ENCODE measurements around the gene SRMS. TPM values are rescaled to one million over a fixed set of nuclear protein-coding genes. Genes with fewer than 3 reads are reported as not detected.

SRMS gene
- polyA plus RNA-seq, 1 donor from 2014 or later: not detected

DNA sequence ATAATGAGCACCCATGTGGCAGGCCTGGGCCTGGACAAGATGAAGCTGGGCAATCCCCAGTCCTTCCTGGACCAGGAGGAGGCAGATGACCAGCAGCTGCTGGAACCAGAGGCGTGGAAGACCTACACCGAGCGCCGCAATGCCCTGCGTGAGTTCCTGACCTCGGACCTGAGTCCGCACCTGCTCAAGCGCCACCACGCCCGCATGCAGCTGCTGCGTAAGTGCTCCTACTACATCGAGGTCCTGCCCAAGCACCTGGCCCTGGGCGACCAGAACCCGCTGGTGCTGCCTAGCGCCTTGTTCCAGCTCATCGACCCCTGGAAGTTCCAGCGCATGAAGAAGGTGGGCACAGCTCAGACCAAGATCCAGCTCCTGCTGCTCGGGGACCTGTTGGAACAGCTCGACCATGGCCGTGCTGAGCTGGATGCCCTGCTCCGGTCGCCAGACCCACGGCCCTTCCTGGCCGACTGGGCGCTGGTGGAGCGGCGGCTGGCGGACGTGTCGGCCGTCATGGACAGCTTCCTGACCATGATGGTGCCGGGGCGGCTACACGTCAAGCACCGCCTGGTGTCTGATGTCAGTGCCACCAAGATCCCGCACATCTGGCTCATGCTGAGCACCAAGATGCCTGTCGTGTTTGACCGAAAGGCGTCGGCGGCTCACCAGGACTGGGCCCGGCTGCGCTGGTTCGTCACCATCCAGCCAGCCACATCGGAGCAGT is 8.3 kb upstream of the SRMS start:
- no peaks in the 10 kb centered on the region for H4K20me1 ChIP-seq (ENCODE audit: insufficient read depth)
- no peak overlapping the region for H3K27ac ChIP-seq (ENCODE audit: low read length)
- no peaks in the 10 kb centered on the region for H3K36me3 ChIP-seq (ENCODE audit: insufficient read depth, low read length)
- H2AFZ ChIP-seq (ENCODE audit: low read depth, low read length): no peak overlapping the region
- no peaks in the 10 kb centered on the region for H3K9me3 ChIP-seq (ENCODE audit: low read length)
- no peaks in the 10 kb centered on the region for H3K9me2 ChIP-seq (ENCODE audit: insufficient read depth, low read length)
- H3K4me3 ChIP-seq (ENCODE audit: low read length): no peak overlapping the region
- no peaks in the 10 kb centered on the region for H3K79me2 ChIP-seq (replicated peaks; ENCODE audit: insufficient read depth, low read length)
- TF ChIP-seq SMC3 (conservative IDR thresholded peaks at IDR 0.05; ENCODE audit: poor library complexity): no peak
- TF ChIP-seq CTCF (IDR thresholded peaks at IDR 0.05; ENCODE audit: poor library complexity, severe bottlenecking): no peak
- TF ChIP-seq POLR2AphosphoS5 (IDR thresholded peaks at IDR 0.05): no peak
- no peak for TF ChIP-seq EP300 (conservative IDR thresholded peaks at IDR 0.05; ENCODE audit: poor library complexity, severe bottlenecking)
- no peak for TF ChIP-seq RAD21 (conservative IDR thresholded peaks at IDR 0.05)
- TF ChIP-seq REST (IDR thresholded peaks at IDR 0.05; ENCODE audit: borderline replicate concordance): no peak
- TF ChIP-seq EZH2 (IDR thresholded peaks at IDR 0.05; ENCODE audit: borderline replicate concordance, insufficient read depth, low read length, poor library complexity, severe bottlenecking): no peak
- TF ChIP-seq TAF1 (IDR thresholded peaks at IDR 0.05; ENCODE audit: low read depth): no peak
- TF ChIP-seq MXI1 (conservative IDR thresholded peaks at IDR 0.05; ENCODE audit: poor library complexity, severe bottlenecking): no peak
- no peaks in the 10 kb centered on the region for H3K27me3 ChIP-seq (ENCODE audit: insufficient read depth, low read depth, low read length)
- no peak overlapping the region for H3K4me2 ChIP-seq (ENCODE audit: low read length)
- no peaks in the 10 kb centered on the region for H3F3A ChIP-seq (ENCODE audit: insufficient read depth, low read length, poor library complexity, severe bottlenecking)
- no peak overlapping the region for H3K9ac ChIP-seq (ENCODE audit: low read length)

DNA sequence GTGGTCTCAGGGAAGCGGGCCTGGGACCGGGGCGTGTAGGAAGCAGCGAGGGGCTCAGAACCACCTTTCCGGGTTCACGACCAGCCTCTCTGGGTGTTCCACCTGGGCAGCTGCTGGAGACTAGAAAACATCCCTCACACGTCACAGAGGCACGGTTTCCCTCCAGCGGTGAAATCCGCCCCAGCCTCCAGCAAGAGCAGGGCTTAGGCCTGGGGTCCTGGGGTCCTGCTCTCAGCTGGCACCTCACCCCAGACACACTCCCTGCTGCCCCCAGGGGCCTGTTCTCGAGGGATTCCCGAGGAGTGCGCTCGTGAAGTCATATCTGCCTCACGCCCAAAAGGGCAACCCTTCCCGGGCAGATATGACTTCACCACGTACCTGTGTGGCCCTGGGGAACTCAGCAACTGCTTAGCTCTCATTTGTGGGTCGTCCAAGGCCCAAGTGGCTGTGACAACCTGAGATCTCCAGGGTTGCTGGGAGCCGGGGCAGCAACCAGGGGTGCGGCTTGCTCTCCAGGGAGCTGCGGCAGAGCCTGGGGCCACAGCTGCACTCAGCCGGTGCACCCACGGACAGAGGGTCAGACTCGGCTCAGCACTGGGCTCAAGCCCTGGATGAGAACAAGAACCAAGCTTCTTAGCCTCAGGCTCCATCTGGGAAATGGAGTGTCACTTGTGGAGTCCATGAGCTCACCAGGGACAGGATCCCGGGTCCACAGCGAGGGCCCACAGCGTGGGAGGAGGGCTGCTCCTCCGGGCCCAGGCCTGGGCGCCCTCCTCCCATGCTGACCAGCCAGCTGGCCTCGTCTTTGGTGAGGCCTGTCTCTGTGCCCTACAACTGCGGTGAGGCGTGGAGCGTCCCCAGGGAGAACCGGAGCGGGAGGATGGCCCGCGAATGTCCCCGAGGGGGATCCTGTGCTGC is 7.1 kb upstream of the SRMS start:
- no peaks in the 10 kb centered on the region for H3K36me3 ChIP-seq (ENCODE audit: insufficient read depth, low read length)

More for the DNA sequence above, 7.1 kb upstream of the SRMS start:
- Histone ChIP-seq H3K27me3 (ENCODE audit: insufficient read depth, low read depth, low read length) (no peaks in the 10 kb centered on the region), H4K20me1 (ENCODE audit: insufficient read depth) (no peaks in the 10 kb centered on the region), H3K9me2 (ENCODE audit: insufficient read depth, low read length) (no peaks in the 10 kb centered on the region), H3F3A (ENCODE audit: insufficient read depth, low read length, poor library complexity, severe bottlenecking) (no peaks in the 10 kb centered on the region), H2AFZ (ENCODE audit: low read depth, low read length) (peak overlapping the region; percentile 45), H3K9me3 (ENCODE audit: low read length) (no peaks in the 10 kb centered on the region), H3K4me3 (ENCODE audit: low read length) (peak overlapping the region; percentile 65), H3K9ac (ENCODE audit: low read length) (peak overlapping the region; percentile 54), H3K4me2 (ENCODE audit: low read length) (no peak overlapping the region), H3K27ac (ENCODE audit: low read length) (no peak overlapping the region), H3K79me2 (replicated peaks; ENCODE audit: insufficient read depth, low read length) (no peaks in the 10 kb centered on the region)
- TF ChIP-seq POLR2AphosphoS5 (IDR thresholded peaks at IDR 0.05) (no peak), TAF1 (IDR thresholded peaks at IDR 0.05; ENCODE audit: low read depth) (no peak), EZH2 (IDR thresholded peaks at IDR 0.05; ENCODE audit: borderline replicate concordance, insufficient read depth, low read length, poor library complexity, severe bottlenecking) (no peak), SMC3 (conservative IDR thresholded peaks at IDR 0.05; ENCODE audit: poor library complexity) (no peak), MXI1 (conservative IDR thresholded peaks at IDR 0.05; ENCODE audit: poor library complexity, severe bottlenecking) (no peak), REST (IDR thresholded peaks at IDR 0.05; ENCODE audit: borderline replicate concordance) (no peak), EP300 (conservative IDR thresholded peaks at IDR 0.05; ENCODE audit: poor library complexity, severe bottlenecking) (no peak), CTCF (IDR thresholded peaks at IDR 0.05; ENCODE audit: poor library complexity, severe bottlenecking) (no peak), RAD21 (conservative IDR thresholded peaks at IDR 0.05) (no peak)

Data from neural cell (in vitro differentiated cells).